ENCODE data around the gene PTPRG.

PTPRG gene

GRCh38 chr3:61620073-61620472 lies 58.7 kb downstream of the PTPRG start:
- Histone ChIP-seq H3K27me3 (ENCODE audit: insufficient read depth, low read length) (no peaks in the 10 kb centered on the region), H3K9me3 (ENCODE audit: insufficient read depth, low read depth, low read length) (no peaks in the 10 kb centered on the region), H3K4me1 (ENCODE audit: insufficient read depth, low read length) (peaks cover 18% of the 10 kb centered on the region), H3K27ac (ENCODE audit: low read depth, low read length) (no peak overlapping the region), H3K9ac (ENCODE audit: low read depth, low read length) (no peak overlapping the region), H3K4me3 (ENCODE audit: low read length) (no peak overlapping the region), H3K36me3 (ENCODE audit: insufficient read depth, low read length) (peaks cover 54% of the 10 kb centered on the region)
- 90% methylated on average over 5 of the region's 5 CpGs for WGBS

- WGBS, result 96% methylated on average over 2 of the region's 2 CpGs
Observed at GRCh38 chr3:61624300-61624699, 62.9 kb downstream of the PTPRG start.

GRCh38 chr3:61625429-61625828 lies 64.1 kb downstream of the PTPRG start:
- Histone ChIP-seq H3K27ac (ENCODE audit: low read depth, low read length) (no peak overlapping the region; the same call in 1 of the 2 replicates), H3K4me3 (ENCODE audit: low read length) (no peak overlapping the region), H3K36me3 (ENCODE audit: insufficient read depth, low read length) (peaks cover 31% of the 10 kb centered on the region), H3K27me3 (ENCODE audit: insufficient read depth, low read length) (no peaks in the 10 kb centered on the region), H3K9me3 (ENCODE audit: insufficient read depth, low read depth, low read length) (no peaks in the 10 kb centered on the region), H3K9ac (ENCODE audit: low read depth, low read length) (no peak overlapping the region), H3K4me1 (ENCODE audit: insufficient read depth, low read length) (peaks cover 45% of the 10 kb centered on the region)
- WGBS, result 94% methylated on average over 6 of the region's 7 CpGs

More at GRCh38 chr3:61624300-61624699, 62.9 kb downstream of the PTPRG start:
- H3K27me3 ChIP-seq (ENCODE audit: insufficient read depth, low read length), result no peaks in the 10 kb centered on the region
- no peaks in the 10 kb centered on the region for H3K9me3 ChIP-seq (ENCODE audit: insufficient read depth, low read depth, low read length)
- H3K4me1 ChIP-seq (ENCODE audit: insufficient read depth, low read length), result peaks cover 36% of the 10 kb centered on the region
- H3K27ac ChIP-seq (ENCODE audit: low read depth, low read length), result no peak overlapping the region
- no peak overlapping the region for H3K4me3 ChIP-seq (ENCODE audit: low read length)
- H3K36me3 ChIP-seq (ENCODE audit: insufficient read depth, low read length), result peaks cover 31% of the 10 kb centered on the region
- H3K9ac ChIP-seq (ENCODE audit: low read depth, low read length), result no peak overlapping the region

GRCh38 chr3:61626484-61626883 lies 65.1 kb downstream of the PTPRG start:
- Histone ChIP-seq H3K9me3 (ENCODE audit: insufficient read depth, low read depth, low read length) (no peaks in the 10 kb centered on the region), H3K36me3 (ENCODE audit: insufficient read depth, low read length) (peaks cover 31% of the 10 kb centered on the region), H3K27me3 (ENCODE audit: insufficient read depth, low read length) (no peaks in the 10 kb centered on the region), H3K4me1 (ENCODE audit: insufficient read depth, low read length) (peaks cover 45% of the 10 kb centered on the region), H3K27ac (ENCODE audit: low read depth, low read length) (no peak overlapping the region), H3K4me3 (ENCODE audit: low read length) (no peak overlapping the region), H3K9ac (ENCODE audit: low read depth, low read length) (no peak overlapping the region)
- 90% methylated on average over 6 of the region's 6 CpGs for WGBS

GRCh38 chr3:61627768-61628185 lies 66.4 kb downstream of the PTPRG start:
- Histone ChIP-seq H3K27me3 (ENCODE audit: insufficient read depth, low read length) (no peaks in the 10 kb centered on the region), H3K9ac (ENCODE audit: low read depth, low read length) (no peak overlapping the region), H3K4me3 (ENCODE audit: low read length) (no peak overlapping the region), H3K36me3 (ENCODE audit: insufficient read depth, low read length) (peaks cover 28% of the 10 kb centered on the region), H3K9me3 (ENCODE audit: insufficient read depth, low read depth, low read length) (no peaks in the 10 kb centered on the region), H3K27ac (ENCODE audit: low read depth, low read length) (no peak overlapping the region), H3K4me1 (ENCODE audit: insufficient read depth, low read length) (peaks cover 40% of the 10 kb centered on the region)
- WGBS, result 93% methylated on average over 2 of the region's 2 CpGs

GRCh38 chr3:61628636-61629035 lies 67.3 kb downstream of the PTPRG start:
- H3K4me3 ChIP-seq (ENCODE audit: low read length), result no peak overlapping the region
- H3K27me3 ChIP-seq (ENCODE audit: insufficient read depth, low read length), result no peaks in the 10 kb centered on the region
- peaks cover 40% of the 10 kb centered on the region for H3K4me1 ChIP-seq (ENCODE audit: insufficient read depth, low read length)
- H3K36me3 ChIP-seq (ENCODE audit: insufficient read depth, low read length), result peaks cover 20% of the 10 kb centered on the region; the same call in 1 of the 2 replicates
- WGBS, result 91% methylated on average over 3 of the region's 3 CpGs
- no peak overlapping the region for H3K9ac ChIP-seq (ENCODE audit: low read depth, low read length)
- no peaks in the 10 kb centered on the region for H3K9me3 ChIP-seq (ENCODE audit: insufficient read depth, low read depth, low read length)
- H3K27ac ChIP-seq (ENCODE audit: low read depth, low read length), result no peak overlapping the region

- Histone ChIP-seq H3K27me3 (ENCODE audit: insufficient read depth, low read length) (no peaks in the 10 kb centered on the region), H3K4me1 (ENCODE audit: insufficient read depth, low read length) (peaks cover 40% of the 10 kb centered on the region), H3K36me3 (ENCODE audit: insufficient read depth, low read length) (peaks cover 12% of the 10 kb centered on the region; the same call in 1 of the 2 replicates), H3K27ac (ENCODE audit: low read depth, low read length) (no peak overlapping the region), H3K4me3 (ENCODE audit: low read length) (no peak overlapping the region), H3K9ac (ENCODE audit: low read depth, low read length) (no peak overlapping the region), H3K9me3 (ENCODE audit: insufficient read depth, low read depth, low read length) (no peaks in the 10 kb centered on the region)
- 92% methylated on average over 4 of the region's 4 CpGs for WGBS
Observed at GRCh38 chr3:61629442-61629841, 68.1 kb downstream of the PTPRG start.

- peaks cover 22% of the 10 kb centered on the region; the same call in 1 of the 2 replicates for H3K4me1 ChIP-seq (ENCODE audit: insufficient read depth, low read length)
- H3K9ac ChIP-seq (ENCODE audit: low read depth, low read length), result no peak overlapping the region
- 0 out of 2 replicates have a peak, but pooled peaks cover 6% of the 10 kb centered on the region for H3K36me3 ChIP-seq (ENCODE audit: insufficient read depth, low read length)
- WGBS, result 100% methylated on average over 1 of the region's 2 CpGs
- no peak overlapping the region for H3K27ac ChIP-seq (ENCODE audit: low read depth, low read length)
- no peak overlapping the region for H3K4me3 ChIP-seq (ENCODE audit: low read length)
- H3K9me3 ChIP-seq (ENCODE audit: insufficient read depth, low read depth, low read length), result no peaks in the 10 kb centered on the region
- no peaks in the 10 kb centered on the region for H3K27me3 ChIP-seq (ENCODE audit: insufficient read depth, low read length)
Observed at GRCh38 chr3:61631108-61631769, 69.9 kb downstream of the PTPRG start.

- Histone ChIP-seq H3K9me3 (ENCODE audit: insufficient read depth, low read depth, low read length) (no peaks in the 10 kb centered on the region), H3K4me3 (ENCODE audit: low read length) (no peak overlapping the region)
- 96% methylated on average over 2 of the region's 2 CpGs for WGBS
Observed at GRCh38 chr3:61632568-61633175, 71.3 kb downstream of the PTPRG start.

GRCh38 chr3:61634678-61635077 lies 73.3 kb downstream of the PTPRG start:
- Histone ChIP-seq H3K36me3 (ENCODE audit: insufficient read depth, low read length) (peaks cover 10% of the 10 kb centered on the region; the same call in 1 of the 2 replicates), H3K4me1 (ENCODE audit: insufficient read depth, low read length) (peaks cover 10% of the 10 kb centered on the region; the same call in 1 of the 2 replicates), H3K27me3 (ENCODE audit: insufficient read depth, low read length) (no peaks in the 10 kb centered on the region), H3K27ac (ENCODE audit: low read depth, low read length) (no peak overlapping the region), H3K4me3 (ENCODE audit: low read length) (no peak overlapping the region), H3K9me3 (ENCODE audit: insufficient read depth, low read depth, low read length) (no peaks in the 10 kb centered on the region), H3K9ac (ENCODE audit: low read depth, low read length) (no peak overlapping the region)
- WGBS, result 84% methylated on average over 3 of the region's 3 CpGs

More at GRCh38 chr3:61632568-61633175, 71.3 kb downstream of the PTPRG start:
- Histone ChIP-seq H3K27me3 (ENCODE audit: insufficient read depth, low read length) (no peaks in the 10 kb centered on the region), H3K27ac (ENCODE audit: low read depth, low read length) (no peak overlapping the region), H3K4me1 (ENCODE audit: insufficient read depth, low read length) (peaks cover 9% of the 10 kb centered on the region; the same call in 1 of the 2 replicates), H3K9ac (ENCODE audit: low read depth, low read length) (no peak overlapping the region), H3K36me3 (ENCODE audit: insufficient read depth, low read length) (peaks cover 8% of the 10 kb centered on the region; the same call in 1 of the 2 replicates)

All from HUES64 (cell line).